PFSK-1 (cell line): Measurements from ENCODE around the gene RER1.

Source experiments
- FOXP2 ChIP-seq: optimal IDR thresholded peaks from 2 replicates; pipeline ENCODE3; 2011; ENCODE audit warnings: borderline replicate concordance, control low read depth, inconsistent platforms; ENCODE audit not compliant: insufficient read depth; ENCODE audit errors: extremely low read length, extremely low read depth
- POLR2AphosphoS5 ChIP-seq: IDR thresholded peaks from 2 replicates; pipeline ENCODE4 v1.6.1; 2012; ENCODE audit warnings: low read depth, mild to moderate bottlenecking, control low read depth, low read length, moderate library complexity
- REST ChIP-seq, 2 experiments: IDR thresholded peaks; 2 replicates each; pipeline versions ENCODE4 v1.6.1 to v1.8.0; 2011 to 2012; ENCODE audit warnings: low read depth in 2 of 2, low read length in 2 of 2, control low read depth in 1 of 2, inconsistent platforms in 1 of 2, mild to moderate bottlenecking in 1 of 2, moderate library complexity in 1 of 2; ENCODE audit not compliant: insufficient read depth in 1 of 2
- SIN3A ChIP-seq: IDR thresholded peaks from 2 replicates; pipeline ENCODE4 v1.6.1; 2012; ENCODE audit warnings: mild to moderate bottlenecking, low read length, moderate library complexity, borderline replicate concordance; ENCODE audit not compliant: insufficient read depth
- TAF1 ChIP-seq: IDR thresholded peaks from 2 replicates; pipeline ENCODE4 v1.6.1; 2012; ENCODE audit warnings: low read length, control low read depth, borderline replicate concordance; ENCODE audit not compliant: insufficient read depth

The RER1 gene

GRCh38 chr1:2414297-2414958 lies 22.8 kb downstream of the RER1 start:
- TF ChIP-seq REST (IDR thresholded peaks at IDR 0.05; ENCODE audit: insufficient read depth in 1 of 2, low read depth in 2 of 2, low read length in 2 of 2) (no peak), POLR2AphosphoS5 (no peak), FOXP2 (no peak), TAF1 (no peak), SIN3A (no peak)

DNA sequence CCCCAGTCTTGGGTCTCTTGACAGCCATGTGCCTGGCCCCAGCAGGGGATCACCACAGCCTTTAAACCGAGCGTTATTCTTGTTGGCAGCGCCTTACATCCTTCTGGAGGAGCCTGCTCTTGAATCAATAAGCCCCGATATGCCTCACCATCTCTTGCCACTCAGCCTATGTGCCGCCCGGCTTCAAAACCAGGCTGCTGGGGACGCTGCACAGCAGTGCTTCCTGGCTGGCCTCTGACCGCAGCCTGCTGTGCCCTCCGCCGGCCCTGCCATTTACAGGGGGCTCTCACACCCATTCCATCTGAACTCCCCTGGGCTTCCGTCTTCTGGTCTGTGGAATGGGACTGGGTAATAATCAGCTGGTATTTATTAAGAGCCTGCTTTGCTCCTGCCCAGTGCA lies 23.7 kb downstream of the RER1 start:
- TF ChIP-seq POLR2AphosphoS5 (no peak), FOXP2 (no peak), SIN3A (no peak), REST (IDR thresholded peaks at IDR 0.05; ENCODE audit: insufficient read depth in 1 of 2, low read depth in 2 of 2, low read length in 2 of 2) (no peak), TAF1 (no peak)

DNA sequence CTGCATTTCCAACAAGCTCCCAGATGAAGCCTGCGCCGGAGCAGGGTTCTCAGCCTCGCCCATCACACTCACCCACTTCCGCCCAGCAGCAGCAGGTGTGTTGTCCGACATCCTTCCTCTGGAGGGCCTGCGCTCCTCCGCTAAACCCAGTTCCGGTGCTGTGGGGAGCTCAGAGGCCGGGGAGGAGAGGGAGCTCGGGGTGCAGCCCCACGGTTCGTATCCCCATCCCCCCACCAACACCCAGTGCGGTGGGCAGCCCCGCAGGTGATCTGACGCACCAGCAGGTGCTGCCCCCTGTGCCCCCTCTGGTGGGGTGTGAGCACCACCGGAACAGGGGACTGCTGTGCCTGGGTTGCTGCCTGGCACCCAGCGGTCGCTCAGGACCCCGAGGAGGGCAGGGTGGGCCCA lies 24.2 kb downstream of the RER1 start:
- TF ChIP-seq TAF1 (no peak), FOXP2 (no peak), REST (IDR thresholded peaks at IDR 0.05; ENCODE audit: insufficient read depth in 1 of 2, low read depth in 2 of 2, low read length in 2 of 2) (no peak), SIN3A (no peak), POLR2AphosphoS5 (no peak)

- no peak for TF ChIP-seq POLR2AphosphoS5
- TF ChIP-seq SIN3A, result no peak
- no peak for TF ChIP-seq FOXP2
- no peak for TF ChIP-seq REST (IDR thresholded peaks at IDR 0.05; ENCODE audit: insufficient read depth in 1 of 2, low read depth in 2 of 2, low read length in 2 of 2)
- no peak for TF ChIP-seq TAF1
Measured at GRCh38 chr1:2416403-2416802, 24.8 kb downstream of the RER1 start.
